ENCODE measurements around the gene HKDC1. TPM values are rescaled to one million over a fixed set of nuclear protein-coding genes. Genes with fewer than 3 reads are reported as not detected.

The HKDC1 gene
- total RNA-seq, 1 experiment from 2014 or later = 1.7 TPM

DNA sequence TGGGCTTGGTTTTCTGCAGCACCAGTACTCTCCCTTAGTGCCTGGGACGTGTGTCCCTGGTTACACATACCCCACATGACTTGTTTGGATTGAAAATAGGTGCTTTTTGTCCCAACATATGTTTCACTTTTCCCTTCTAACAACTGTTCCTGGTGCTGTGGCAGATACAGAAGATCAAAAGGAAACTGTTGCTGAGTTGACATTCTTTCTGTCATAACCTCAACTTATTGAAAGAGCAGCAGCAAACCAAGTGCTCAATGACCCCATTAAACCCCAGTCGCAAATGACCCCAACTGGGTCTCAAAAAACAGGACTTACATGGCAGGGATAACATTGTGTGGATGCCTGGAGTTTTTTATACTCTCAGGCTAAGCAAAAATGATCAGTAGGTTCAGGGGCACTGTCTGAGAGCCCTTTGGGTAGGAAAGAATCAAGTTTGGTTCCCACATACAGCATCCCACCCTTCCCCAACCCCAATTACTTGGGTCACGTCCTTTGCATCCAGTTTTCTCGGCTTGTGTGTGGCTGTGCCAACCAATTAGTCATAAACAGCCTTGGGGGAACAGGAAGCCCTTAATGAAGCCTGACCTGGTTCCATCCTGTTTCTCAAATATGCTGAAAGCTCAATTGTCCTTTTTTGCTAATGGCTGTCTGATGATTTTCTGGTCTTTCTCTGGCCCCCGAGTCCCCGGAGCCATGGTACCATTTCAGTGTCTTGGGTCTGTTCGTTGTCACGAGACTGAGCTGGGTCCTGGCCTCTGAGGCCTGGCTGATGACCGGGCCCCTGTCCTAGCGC lies 4.9 kb downstream of the HKDC1 start (continued):
- TF ChIP-seq EZH2 (IDR thresholded peaks at IDR 0.05) (no peak), SRF (IDR thresholded peaks at IDR 0.05; ENCODE audit: low read depth) (no peak), CEBPB (IDR thresholded peaks at IDR 0.05; ENCODE audit: low read depth) (no peak), ZFX (IDR thresholded peaks at IDR 0.05) (no peak), ELF1 (IDR thresholded peaks at IDR 0.05; ENCODE audit: borderline replicate concordance, low read depth) (no peak), TCF7L2 (IDR thresholded peaks at IDR 0.05; ENCODE audit: borderline replicate concordance, extremely low read depth, insufficient read depth, insufficient read length) (no peak), ZNF274 (IDR thresholded peaks at IDR 0.05; ENCODE audit: low read depth, low read length) (no peak)
- TF ChIP-seq, protein P1, sequence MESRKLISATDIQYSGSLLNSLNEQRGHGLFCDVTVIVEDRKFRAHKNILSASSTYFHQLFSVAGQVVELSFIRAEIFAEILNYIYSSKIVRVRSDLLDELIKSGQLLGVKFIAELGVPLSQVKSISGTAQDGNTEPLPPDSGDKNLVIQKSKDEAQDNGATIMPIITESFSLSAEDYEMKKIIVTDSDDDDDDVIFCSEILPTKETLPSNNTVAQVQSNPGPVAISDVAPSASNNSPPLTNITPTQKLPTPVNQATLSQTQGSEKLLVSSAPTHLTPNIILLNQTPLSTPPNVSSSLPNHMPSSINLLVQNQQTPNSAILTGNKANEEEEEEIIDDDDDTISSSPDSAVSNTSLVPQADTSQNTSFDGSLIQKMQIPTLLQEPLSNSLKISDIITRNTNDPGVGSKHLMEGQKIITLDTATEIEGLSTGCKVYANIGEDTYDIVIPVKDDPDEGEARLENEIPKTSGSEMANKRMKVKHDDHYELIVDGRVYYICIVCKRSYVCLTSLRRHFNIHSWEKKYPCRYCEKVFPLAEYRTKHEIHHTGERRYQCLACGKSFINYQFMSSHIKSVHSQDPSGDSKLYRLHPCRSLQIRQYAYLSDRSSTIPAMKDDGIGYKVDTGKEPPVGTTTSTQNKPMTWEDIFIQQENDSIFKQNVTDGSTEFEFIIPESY (IDR thresholded peaks at IDR 0.05; ENCODE audit: extremely low read depth, insufficient replicate concordance, low read length) = no peak

DNA sequence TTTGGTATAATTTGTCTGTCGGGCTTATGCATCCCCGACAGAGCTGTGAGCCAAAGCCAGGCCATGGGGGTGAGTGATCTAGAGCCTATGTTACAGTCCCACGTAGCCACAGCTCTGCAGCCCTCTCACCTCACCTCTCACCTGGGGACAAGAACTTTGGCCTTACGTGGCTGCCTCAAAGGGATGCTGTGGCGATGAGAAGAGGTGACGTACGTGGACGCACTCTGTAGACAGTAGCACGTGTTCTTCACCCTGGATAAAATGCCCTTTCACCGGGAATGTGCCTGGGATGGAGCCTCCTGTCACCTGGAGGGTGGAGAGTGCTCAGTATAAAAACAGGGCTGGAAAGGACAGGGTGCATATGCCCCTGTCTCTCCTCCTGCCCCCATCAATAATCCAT lies 5.5 kb downstream of the HKDC1 start:
- H3K4me3 ChIP-seq (replicated peaks in 1 of 2; ENCODE audit: low read depth in 1 of 2, low read length in 2 of 2) = no peak overlapping the region
- no peaks in the 10 kb centered on the region for H3K36me3 ChIP-seq (ENCODE audit: control insufficient read depth in 1 of 2, insufficient read depth in 2 of 2, low read length in 2 of 2)
- no peaks in the 10 kb centered on the region for H3K9me2 ChIP-seq (ENCODE audit: insufficient read depth)
- ChIA-PET POLR2A (no interaction called here), RAD21 (ENCODE audit: low non-redundant PET in 1 of 2, low total read pairs in 2 of 2, uncharacterized antibody in 2 of 2, unreplicated experiment in 2 of 2) (no interaction called here), CTCF (interaction anchor here (1.6 kb wide), 1 partner anchor 183 kb away, joined by 4 read pairs; no protein-coding TSS in a partner anchor)
- H3K9ac ChIP-seq (ENCODE audit: low read length) = no peak overlapping the region
- no peaks in the 10 kb centered on the region for H4K20me1 ChIP-seq (ENCODE audit: insufficient read depth)
- no peak for ATAC-seq
- H3K4me2 ChIP-seq (ENCODE audit: low read length) = peak overlapping the region; percentile 19; the same call in 1 of the 2 replicates
- DNase-seq (ENCODE audit: low read depth, low spot score) = no peak
- intact Hi-C loops (cut with micrococcal nuclease) = no loop called here
- TF ChIP-seq, protein P1 (IDR thresholded peaks at IDR 0.05; ENCODE audit: extremely low read depth, insufficient replicate concordance, low read length) = no peak
- TF ChIP-seq TCF7L2 (IDR thresholded peaks at IDR 0.05; ENCODE audit: borderline replicate concordance, extremely low read depth, insufficient read depth, insufficient read length) = no peak
- TF ChIP-seq, protein P2, sequence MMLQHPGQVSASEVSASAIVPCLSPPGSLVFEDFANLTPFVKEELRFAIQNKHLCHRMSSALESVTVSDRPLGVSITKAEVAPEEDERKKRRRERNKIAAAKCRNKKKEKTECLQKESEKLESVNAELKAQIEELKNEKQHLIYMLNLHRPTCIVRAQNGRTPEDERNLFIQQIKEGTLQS (IDR thresholded peaks at IDR 0.05) = no peak
- TF ChIP-seq EZH2 (IDR thresholded peaks at IDR 0.05) = no peak
- no peak for TF ChIP-seq POLR2A (IDR thresholded peaks at IDR 0.05; ENCODE audit: borderline replicate concordance, extremely low read depth, insufficient read depth, insufficient read length)
- no peak for TF ChIP-seq ZFX (IDR thresholded peaks at IDR 0.05)
- no peak for TF ChIP-seq SRF (IDR thresholded peaks at IDR 0.05; ENCODE audit: low read depth)
- TF ChIP-seq CEBPB (IDR thresholded peaks at IDR 0.05; ENCODE audit: low read depth) = no peak
- no peaks in the 10 kb centered on the region for H3K27me3 ChIP-seq (ENCODE audit: insufficient read depth, low read length)
- no peak overlapping the region for H2AFZ ChIP-seq (ENCODE audit: low read depth, low read length, poor library complexity, severe bottlenecking)
- H3K4me1 ChIP-seq (ENCODE audit: control insufficient read depth in 1 of 2, insufficient read depth in 2 of 2, low read length in 2 of 2) = peaks cover 30 to 59% of the 10 kb centered on the region in 2 experiments
- BruUV-seq (replicated peaks) = no TSS peak
- no peaks in the 10 kb centered on the region for H3K79me2 ChIP-seq (ENCODE audit: insufficient read depth, low read length)
- H3K9me3 ChIP-seq (ENCODE audit: control insufficient read depth in 1 of 2, insufficient read depth in 1 of 2, low read depth in 1 of 2, low read length in 2 of 2) = no peaks in the 10 kb centered on the region
- no peak overlapping the region for H3K27ac ChIP-seq (ENCODE audit: low read depth, low read length)
